Tibial artery (tissue), 4 donors: Measurements from ENCODE around the gene ZNF470.

ENCODE experiments used
- DNase-seq, 2 donors: peaks; one replicate each; pipeline ENCODE4 v3.0.0-alpha.2; 2019
- H3K27ac ChIP-seq, 2 donors: fragments of 200-600 bp; sonication (generic) in 1 of 2; 1 replicate in 1 of 2; 2 replicates in 1 of 2; pipeline ENCODE4 v1.5.1; 2018 to 2019; ENCODE audit warnings: mild to moderate bottlenecking in 1 of 2
- H3K27me3 ChIP-seq, 2 donors: fragments of 200-600 bp; sonication (generic) in 1 of 2; one replicate each; pipeline versions ENCODE4 v1.5.1 to v1.6.0; 2016 to 2019
- H3K36me3 ChIP-seq, 3 donors: fragments of 200-600 bp; sonication (generic) in 2 of 3; one replicate each; pipeline ENCODE4 v1.5.1; 2016 to 2019; ENCODE audit warnings: mild to moderate bottlenecking in 2 of 3
- H3K4me1 ChIP-seq, 4 donors: fragments of 200-600 bp; sonication (generic) in 2 of 4; 1 replicate in 3 of 4; 2 replicates in 1 of 4; pipeline ENCODE4 v1.5.1; 2016 to 2019
- H3K4me3 ChIP-seq, 2 donors: fragments of 200-600 bp; sonication (generic) in 1 of 2; 1 replicate in 1 of 2; 2 replicates in 1 of 2; pipeline ENCODE4 v1.5.1; 2018 to 2019; ENCODE audit warnings: mild to moderate bottlenecking in 2 of 2
- H3K9me3 ChIP-seq, 3 donors: fragments of 200-600 bp; sonication (generic) in 1 of 3; one replicate each; pipeline ENCODE4 v1.5.1; 2016 to 2019
- CTCF ChIP-seq, 2 experiments: fragments of 200-600 bp in 1 of 2; fragments of 450-650 bp in 1 of 2; IDR thresholded peaks; one replicate each; pipeline ENCODE4 v1.5.1; 2017 to 2019; ENCODE audit warnings: antibody characterized with exemption in 2 of 2, mild to moderate bottlenecking in 1 of 2, moderate library complexity in 1 of 2
- intact Hi-C: fragments of 100-400 bp; cut with DNase I; formaldehyde crosslinking; loops from one replicate; pipeline ENCODE4 v1.15.0; 2023; ENCODE audit warnings: low total_unique reads

Gene ZNF470

GRCh38 chr19:56608274-56608964 lies 41.2 kb downstream of the ZNF470 start:
- Histone ChIP-seq H3K9me3 (peaks cover 0 to 100% (median 55%) of the 10 kb centered on the region in 3 donors), H3K36me3 (peaks cover 57 to 97% (median 88%) of the 10 kb centered on the region in 3 donors), H3K27ac (no peak overlapping the region), H3K4me1 (no peaks in the 10 kb centered on the region), H3K4me3 (no peak overlapping the region), H3K27me3 (no peaks in the 10 kb centered on the region)
- DNase-seq, result no peak
- no peak for TF ChIP-seq CTCF (IDR thresholded peaks at IDR 0.05)
- intact Hi-C loops, result no loop called here

DNA sequence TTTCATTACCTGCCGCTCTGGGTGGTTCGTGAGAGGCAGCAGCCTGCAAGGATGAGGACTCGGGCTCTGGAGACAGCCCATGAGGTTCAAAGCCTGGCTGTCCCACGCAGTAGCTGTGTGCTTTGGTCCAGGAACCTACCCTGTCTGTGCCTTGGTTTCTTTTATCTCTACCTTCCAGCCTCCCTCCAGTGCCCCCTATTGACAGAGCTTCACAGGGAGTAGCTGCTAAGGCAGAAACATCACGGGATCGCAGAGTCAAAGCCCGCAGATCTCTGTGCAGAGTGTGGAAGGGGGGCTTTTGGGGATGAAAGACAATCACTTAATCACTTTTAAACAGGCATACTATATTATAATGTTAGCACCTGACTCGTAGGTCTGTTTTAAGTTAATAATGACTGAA lies 44.0 kb downstream of the ZNF470 start:
- no peak for TF ChIP-seq CTCF (IDR thresholded peaks at IDR 0.05)
- peaks cover 2 to 100% (median 57%) of the 10 kb centered on the region in 3 donors for H3K9me3 ChIP-seq

DNA sequence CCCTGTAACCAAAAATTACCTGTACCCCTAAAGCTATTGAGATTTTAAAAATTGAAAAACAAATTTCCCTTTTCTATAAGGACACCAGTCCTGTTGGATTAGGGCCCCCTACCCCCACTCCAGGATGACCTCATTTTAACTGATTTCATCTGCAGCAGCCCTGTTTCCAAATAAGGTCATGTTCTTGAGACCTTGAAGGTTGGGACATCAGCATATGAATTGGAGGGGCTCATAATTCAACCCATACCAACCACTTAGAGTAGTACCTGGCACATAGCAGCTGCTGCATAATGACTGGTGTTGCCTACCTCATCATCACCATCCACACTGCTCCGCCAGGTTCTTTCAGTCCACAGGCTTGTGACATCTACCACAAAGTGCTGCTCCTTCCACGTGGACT lies 45.5 kb downstream of the ZNF470 start:
- H3K4me3 ChIP-seq, result no peak overlapping the region
- peaks cover 5 to 100% (median 45%) of the 10 kb centered on the region in 3 donors for H3K9me3 ChIP-seq
- no peak overlapping the region for H3K27ac ChIP-seq
- TF ChIP-seq CTCF (IDR thresholded peaks at IDR 0.05), result no peak
- intact Hi-C loops, result no loop called here
- H3K36me3 ChIP-seq, result peaks cover 57 to 92% (median 89%) of the 10 kb centered on the region in 3 donors
- no peaks in the 10 kb centered on the region for H3K27me3 ChIP-seq
- DNase-seq, result no peak
- H3K4me1 ChIP-seq, result no peaks in the 10 kb centered on the region

More for the DNA sequence above, 44.0 kb downstream of the ZNF470 start:
- intact Hi-C loops, result no loop called here
- no peak overlapping the region for H3K27ac ChIP-seq
- no peaks in the 10 kb centered on the region for H3K4me1 ChIP-seq
- H3K27me3 ChIP-seq, result no peaks in the 10 kb centered on the region
- peaks cover 62 to 95% (median 87%) of the 10 kb centered on the region in 3 donors for H3K36me3 ChIP-seq
- no peak for DNase-seq
- H3K4me3 ChIP-seq, result no peak overlapping the region

- peaks cover 5 to 100% (median 39%) of the 10 kb centered on the region in 3 donors for H3K9me3 ChIP-seq
Measured at GRCh38 chr19:56613639-56614038, 46.4 kb downstream of the ZNF470 start.

DNA sequence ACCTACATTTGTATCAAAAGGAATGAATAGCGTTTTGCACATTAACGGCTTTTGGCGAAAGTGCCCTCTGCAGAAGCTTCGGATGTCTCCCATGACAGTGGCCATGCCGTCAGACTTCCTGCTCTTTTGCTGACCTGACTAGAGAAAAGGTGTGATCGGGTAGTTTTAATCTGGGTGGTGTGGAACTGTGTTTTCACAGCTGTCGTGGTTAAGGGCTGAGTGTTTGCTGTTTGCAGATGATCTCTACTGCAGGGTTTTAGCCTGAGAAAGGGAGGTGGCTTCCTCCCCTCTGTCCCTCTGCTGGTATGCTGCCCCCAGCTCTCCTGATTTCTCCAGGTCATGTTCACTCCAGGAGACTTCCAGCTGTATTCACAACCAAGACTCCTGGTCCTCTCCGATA lies 50.3 kb downstream of the ZNF470 start:
- Histone ChIP-seq H3K4me1 (no peaks in the 10 kb centered on the region), H3K27me3 (no peaks in the 10 kb centered on the region), H3K4me3 (no peak overlapping the region), H3K9me3 (peaks cover 11 to 100% (median 49%) of the 10 kb centered on the region in 3 donors), H3K36me3 (peaks cover 57 to 96% (median 95%) of the 10 kb centered on the region in 3 donors), H3K27ac (no peak overlapping the region)
- DNase-seq, result no peak
- TF ChIP-seq CTCF (IDR thresholded peaks at IDR 0.05), result no peak
- intact Hi-C loops, result no loop called here

More at GRCh38 chr19:56613639-56614038, 46.4 kb downstream of the ZNF470 start:
- Histone ChIP-seq H3K4me3 (no peak overlapping the region), H3K27me3 (no peaks in the 10 kb centered on the region), H3K27ac (no peak overlapping the region), H3K4me1 (no peaks in the 10 kb centered on the region), H3K36me3 (peaks cover 58 to 92% (median 89%) of the 10 kb centered on the region in 3 donors)
- intact Hi-C loops, result no loop called here
- no peak for TF ChIP-seq CTCF (IDR thresholded peaks at IDR 0.05)
- no peak for DNase-seq
